ENCODE data around the gene PSMC2.
"Not testable (repeated sequence)": the region's sequence is repeated elsewhere in the genome, so short reads cannot be mapped to it uniquely, and the experiment has no call there.

Gene PSMC2

DNA sequence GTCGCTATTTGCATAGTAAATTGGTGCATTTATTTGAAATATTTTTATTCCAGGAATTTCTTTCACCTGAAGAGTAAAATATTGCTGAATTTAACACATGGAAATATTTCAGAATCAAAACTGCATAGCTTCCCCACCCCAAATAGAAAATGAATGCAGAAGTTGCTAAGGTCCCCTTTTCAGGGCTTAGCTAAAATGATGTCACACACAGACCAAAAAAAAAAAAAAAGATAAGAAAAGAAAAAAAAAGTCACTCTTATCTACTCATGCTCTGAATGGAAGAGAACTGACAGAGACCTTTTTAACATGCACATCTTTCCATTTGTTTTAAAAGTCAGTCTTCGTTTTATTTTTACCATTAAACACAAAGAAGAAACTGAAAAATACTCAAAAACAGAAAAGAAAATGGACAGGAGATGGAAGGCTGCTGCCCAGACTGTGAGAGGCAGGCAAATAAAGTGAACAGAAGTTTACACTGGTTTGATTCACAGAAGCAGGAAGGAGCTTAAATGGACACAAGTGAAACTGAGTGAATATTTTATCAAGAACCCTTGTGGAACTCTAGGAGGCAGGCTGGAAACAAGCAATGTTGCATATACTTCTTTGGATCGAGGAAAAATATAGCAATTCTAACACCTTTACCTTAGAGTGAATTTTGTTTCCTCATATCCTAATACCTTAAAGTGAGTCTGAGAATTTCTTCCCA, 32.0 kb downstream of the PSMC2 start:
- no peak for DNase-seq (ENCODE audit: low read depth)

DNA sequence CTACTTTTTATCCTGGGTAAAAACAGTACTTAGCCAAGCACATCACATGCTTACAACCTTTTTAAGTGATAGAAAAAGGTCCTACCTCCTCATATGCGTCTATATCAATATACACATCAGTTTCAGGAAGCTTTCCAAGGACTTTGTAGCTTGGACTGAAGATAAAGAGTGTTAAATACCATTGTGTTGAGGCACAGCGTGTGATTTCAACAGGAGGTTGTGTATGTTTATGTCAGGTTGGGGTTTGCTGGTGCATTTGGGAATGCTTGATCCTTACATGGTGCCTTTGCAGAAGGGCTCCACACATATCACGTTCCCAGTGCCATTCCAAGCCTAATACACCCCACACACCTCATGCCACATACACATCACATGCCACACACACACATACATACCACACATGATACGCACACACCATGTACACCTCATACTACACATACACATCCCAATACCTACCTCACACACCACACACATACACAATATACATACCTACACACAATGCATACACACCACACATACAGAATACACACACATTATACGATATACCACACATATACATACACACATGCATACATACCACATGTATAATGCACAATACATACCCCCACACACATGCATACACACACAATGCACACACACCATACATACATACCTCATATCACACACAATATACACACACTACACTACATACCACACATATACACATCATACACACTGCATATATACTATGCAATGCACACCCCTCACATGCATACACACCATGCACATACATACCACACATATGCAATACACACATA, 33.1 kb downstream of the PSMC2 start:
- no peak for DNase-seq (ENCODE audit: low read depth)

DNA sequence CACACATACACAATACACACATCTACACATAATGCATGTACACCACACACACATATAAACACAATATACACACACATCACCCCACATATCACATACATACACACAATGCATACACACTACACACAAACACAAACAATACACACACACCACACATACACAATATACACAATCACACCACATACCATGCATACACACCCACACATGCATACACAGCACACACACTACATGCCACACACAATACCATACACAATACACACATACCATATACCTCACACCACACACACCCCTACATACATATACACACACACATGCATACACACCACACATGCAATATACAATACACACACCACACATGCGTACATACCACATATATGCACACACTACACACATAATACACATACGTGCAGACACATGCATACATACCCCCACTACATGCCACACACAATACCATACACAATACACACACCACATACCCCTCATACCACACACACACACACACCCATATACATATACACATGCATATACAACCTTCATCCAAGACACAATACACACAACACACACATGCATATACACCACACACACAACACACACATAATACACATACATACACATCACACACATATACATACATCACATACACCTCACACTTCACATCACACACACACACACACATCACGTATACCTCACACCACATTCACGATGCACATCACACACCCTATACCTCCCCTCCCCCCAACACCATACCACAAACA, 34.0 kb downstream of the PSMC2 start:
- DNase-seq (ENCODE audit: low read depth), result no peak

DNA sequence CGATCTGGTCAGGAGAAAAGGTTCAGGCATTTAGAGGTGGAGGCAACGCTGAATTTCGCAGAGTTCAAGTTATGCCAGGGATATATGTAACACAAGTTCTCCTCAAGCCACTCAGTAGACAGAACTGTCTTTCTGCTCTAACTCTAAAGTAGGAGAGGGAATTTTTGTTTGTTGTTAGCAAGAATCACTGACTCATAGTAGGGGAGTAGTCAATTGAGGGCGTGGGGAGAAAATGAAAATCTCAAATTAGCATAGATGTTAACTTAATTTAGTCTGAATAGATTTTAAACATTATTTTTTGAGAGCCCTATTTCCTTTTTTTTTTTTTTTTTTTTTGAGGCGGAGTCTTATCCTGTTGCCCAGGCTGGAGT, 34.6 kb downstream of the PSMC2 start:
- no peak for DNase-seq (ENCODE audit: low read depth)

DNA sequence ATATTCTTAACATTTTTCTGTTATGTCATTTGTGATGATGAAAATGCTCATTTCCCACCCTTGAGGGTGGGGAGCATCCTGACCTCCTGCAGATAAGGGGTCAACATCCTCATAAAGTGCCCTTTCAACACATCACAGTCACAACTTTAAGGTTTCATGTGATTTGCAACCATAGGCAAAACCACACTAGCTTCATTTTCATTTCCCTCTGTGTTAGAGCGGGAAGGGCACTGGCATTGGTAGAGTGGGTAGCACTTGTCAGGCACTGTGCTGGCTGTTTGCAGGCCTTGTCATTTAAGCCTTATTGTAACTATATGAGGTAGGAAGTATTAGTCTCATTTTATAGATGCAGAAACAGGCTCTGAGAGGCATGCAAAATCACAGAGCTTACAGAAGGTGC, 39.8 kb downstream of the PSMC2 start:
- DNase-seq (ENCODE audit: low read depth), result no peak

DNA sequence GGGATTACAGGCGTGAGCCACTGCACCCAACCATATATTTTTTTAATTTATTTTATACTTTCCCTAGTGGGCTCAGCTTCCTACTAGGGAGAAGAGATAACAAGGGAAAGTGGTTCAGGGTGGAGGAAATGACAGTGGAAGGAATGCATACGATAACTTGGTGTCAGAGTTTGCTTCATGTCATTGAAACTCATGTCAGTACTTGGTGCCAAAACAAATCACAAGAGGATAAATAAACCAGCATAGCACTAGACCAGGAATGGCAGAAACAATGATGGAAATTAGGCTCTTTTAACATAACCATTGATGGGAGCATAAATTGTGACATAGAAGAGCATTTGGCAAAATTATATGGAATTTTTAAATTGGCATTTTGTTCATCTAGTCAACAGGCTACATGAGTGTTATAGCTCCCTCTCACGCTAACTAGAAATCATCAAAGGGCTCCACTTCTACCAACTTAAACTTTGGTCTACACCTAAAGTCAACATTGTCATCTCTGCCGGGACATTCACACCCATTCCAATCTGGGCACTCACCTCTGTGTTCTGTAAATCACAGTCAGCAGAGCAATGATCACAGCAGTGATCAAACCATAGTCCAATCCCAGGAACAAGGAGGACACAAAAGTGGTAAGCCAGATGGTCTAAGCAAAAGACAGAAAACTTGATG, 41.2 kb downstream of the PSMC2 start:
- no peak for DNase-seq (ENCODE audit: low read depth)

DNA sequence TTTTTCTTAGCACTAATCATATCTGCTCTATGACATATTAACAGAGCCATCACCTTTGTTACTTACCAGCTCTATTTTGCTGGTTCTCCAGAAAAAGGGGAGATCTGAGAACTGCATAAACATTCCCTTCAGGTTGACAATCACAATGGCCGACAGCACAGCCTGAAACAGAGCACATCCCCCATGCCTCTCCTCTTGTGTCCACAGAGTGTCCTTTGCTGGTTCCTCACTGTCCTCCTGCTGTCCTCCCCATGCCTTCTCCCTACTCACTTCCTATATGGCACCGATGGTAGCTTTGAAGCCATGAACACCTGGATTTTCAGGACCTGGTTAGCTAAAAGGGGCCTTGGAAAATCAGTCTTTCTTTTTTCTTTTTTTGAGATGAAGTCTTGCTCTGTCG, 41.8 kb downstream of the PSMC2 start:
- no peak for DNase-seq (ENCODE audit: low read depth)

DNA sequence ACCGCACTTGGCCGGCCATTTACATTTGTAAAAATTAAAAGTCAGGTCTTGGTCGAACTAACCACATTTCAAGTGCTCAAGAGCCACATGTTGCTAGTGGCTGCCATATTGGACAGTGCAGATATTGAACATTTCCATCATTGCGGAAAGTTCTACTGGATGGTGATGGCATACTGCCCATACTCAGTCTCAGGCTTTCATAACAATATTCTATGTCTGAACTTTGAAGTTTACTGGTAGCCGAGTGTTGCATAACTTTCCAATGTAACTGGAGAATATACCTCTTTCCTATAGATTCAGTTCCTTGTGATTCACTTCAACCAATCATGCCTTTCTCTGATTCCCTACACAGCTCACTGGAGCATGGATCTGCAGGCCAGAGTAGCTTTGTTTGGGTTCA, 43.7 kb downstream of the PSMC2 start:
- DNase-seq (ENCODE audit: low read depth), result no peak

DNA sequence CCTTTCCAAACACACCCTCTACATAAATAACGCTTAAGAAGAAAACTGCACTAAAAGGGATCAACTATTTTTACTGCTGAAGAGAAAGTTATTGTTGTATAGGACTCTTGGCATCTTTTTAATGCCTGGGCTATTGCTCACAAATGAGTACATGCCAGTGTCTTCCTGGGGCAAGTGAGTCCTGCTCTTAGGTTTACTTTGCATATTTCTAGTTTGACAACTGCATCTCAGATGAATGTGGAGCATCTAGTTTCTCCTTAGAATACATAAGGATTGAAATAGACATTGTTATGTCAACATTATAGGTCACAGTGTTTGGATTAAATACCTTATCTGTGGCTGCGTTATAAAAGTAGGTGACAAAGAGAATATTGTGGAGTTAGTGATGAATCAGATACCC, 44.5 kb downstream of the PSMC2 start:
- DNase-seq (ENCODE audit: low read depth), result no peak

DNA sequence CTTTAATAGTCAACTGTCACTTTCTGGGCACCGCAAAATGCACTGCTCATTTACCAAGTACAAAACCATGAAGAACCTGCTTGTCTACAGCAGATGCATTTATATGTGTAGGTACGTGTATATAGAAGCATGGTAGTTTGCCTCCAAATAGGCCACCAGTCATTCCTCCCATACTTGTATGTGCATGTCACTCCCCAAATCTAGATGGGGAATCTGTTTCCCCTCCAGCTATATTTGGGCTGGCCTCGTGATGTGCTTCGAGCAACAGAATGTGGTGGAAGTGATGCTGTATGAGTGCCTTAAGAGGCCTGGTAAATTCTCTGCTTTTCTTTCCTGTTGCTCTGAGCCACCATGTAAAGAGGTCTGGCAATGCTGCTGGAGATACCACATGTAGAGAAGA, 47.1 kb downstream of the PSMC2 start:
- DNase-seq (ENCODE audit: low read depth), result no peak

DNA sequence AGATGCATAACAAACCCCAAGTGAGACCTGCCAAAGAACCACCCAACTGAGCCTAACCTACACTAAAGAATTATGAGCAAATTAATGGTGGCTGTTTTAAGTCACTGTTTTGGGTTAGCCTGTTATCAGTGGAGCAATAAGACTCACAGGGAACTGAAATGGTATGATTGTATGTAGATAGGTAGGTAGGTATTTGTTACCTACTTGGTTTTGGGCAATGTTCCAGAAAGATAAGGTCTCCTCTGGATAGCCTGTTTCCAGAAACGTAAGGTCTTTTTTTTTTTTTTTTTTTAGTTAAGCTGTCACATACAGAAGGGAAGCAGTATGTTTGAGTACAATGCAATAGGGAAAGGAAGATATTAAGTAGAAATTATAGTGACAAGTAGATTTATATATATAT, 47.6 kb downstream of the PSMC2 start:
- DNase-seq (ENCODE audit: low read depth), result no peak

DNA sequence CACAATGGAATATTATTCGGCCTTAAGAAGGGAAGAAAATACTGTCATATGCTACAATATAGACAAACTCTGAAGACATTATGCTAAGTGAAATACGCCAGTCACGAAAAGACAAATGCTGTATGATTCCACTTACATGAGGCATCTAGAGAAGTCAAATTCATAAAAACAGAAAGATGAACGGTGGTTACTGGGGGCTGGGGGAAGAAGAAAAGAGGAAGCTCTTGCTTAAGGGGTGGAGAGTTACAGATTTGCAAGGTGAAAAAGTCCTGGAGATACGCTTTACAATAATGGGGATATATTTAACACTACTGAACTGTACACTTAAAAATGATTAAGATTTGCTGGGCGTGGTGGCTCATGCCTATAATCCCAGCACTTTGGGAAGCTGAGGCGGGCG, 49.0 kb downstream of the PSMC2 start:
- no peak for DNase-seq (ENCODE audit: low read depth)

DNA sequence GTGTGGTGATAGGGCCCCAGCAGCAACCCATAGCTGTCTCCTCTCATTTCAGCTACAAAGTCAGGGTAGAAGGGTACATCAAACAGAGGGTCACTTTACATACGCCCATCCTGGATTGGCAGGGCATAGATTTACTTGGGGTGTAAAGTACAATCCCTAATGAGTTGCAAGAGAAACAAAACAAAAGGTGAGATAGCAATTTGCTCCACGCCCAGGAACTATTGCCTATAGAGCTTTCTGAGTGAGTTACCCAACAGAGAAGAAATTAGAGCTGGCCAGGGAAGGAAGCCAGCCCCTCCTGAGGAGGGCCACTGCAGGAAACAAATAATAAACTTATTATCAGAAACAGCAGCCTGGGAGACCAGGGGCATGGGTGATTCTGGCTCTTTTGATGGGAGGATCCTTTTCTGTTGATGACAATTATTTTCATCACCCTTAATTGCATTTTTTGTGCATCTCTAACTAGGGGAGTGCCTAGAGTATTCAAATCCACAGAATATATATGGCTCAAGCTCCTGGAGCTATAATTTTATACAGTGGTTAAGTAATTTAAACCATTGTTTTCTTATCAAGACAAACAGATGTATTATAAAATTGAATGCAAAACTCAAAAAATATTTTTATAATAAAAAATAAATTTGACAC, 51.2 kb downstream of the PSMC2 start:
- no peak for DNase-seq (ENCODE audit: low read depth)

DNA sequence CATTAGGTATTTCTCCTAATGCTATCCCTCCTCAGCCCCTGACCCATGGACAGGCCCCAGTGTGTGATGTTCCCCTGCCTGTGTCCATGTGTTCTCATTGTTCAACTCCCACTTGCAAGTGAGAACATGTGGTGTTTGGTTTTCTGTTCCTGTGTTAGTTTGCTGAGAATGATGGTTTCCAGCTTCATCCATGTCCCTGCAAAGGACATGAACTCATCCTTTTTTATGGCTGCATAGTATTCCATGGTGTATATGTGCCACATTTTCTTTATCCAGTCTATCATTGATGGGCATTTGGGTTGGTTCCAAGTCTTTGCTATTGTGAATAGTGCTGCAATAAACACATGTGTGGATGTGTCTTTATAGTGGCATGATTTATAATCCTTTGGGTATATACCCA, 52.2 kb downstream of the PSMC2 start:
- not testable (repeated sequence) for DNase-seq (ENCODE audit: low read depth)

DNA sequence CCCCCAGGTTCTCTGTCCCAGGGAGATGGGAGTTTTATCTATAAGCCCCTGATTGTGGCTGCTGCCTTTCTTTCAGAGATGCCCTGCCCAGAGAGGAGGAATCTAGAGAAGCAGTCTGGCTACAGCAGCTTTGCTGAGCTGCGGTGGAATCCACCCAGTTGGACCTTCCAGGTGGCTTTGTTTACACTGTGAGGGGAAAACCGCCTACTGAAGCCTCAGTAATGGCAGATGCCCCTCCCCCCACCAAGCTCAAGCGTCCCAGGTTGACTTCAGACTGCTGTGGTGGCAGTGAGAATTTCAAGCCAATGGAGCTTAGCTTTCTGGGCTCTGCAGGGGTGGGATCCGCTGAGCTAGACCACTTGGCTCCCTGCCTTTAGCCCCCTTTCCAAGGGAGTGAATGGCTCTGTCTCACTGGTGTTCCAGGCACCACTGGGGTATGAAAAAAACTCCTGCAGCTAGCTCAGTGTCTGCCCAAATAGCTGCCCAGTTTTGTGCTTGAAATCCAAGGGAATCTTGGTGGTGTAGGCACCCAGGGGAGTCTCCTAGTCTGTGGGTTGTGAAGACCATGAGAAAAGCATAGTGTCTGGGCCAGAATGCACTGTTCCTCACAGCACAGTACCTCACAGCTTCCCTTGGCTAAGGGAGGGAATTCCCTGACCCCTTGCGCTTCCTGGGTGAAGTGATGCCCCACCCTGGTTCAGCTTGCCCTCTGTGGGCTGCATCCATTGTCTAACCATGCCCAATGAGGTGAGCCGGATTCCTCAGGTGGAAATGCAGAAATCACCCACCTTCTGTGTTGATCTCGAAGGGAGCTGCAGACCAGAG, 58.6 kb downstream of the PSMC2 start:
- not testable (repeated sequence) for DNase-seq (ENCODE audit: low read depth)

DNA sequence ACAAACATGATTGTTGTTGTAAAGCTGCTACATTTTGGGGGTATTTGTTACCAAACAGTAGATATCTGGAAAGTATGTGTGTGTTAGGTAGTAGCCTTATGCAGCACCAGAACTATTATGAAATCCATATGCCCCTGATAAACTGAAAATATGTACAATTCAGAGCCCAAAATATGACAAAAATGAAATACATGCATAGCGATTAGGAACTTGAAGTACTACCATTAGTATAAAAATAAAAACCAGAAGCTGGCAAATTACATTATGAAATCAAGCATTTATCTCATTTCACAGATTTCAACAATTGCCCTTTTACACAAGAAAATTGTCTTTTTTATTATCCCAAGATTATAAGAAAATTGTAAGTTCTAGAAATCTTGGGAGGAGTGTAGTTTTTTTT, 64.7 kb downstream of the PSMC2 start:
- DNase-seq (ENCODE audit: low read depth), result no peak

DNA sequence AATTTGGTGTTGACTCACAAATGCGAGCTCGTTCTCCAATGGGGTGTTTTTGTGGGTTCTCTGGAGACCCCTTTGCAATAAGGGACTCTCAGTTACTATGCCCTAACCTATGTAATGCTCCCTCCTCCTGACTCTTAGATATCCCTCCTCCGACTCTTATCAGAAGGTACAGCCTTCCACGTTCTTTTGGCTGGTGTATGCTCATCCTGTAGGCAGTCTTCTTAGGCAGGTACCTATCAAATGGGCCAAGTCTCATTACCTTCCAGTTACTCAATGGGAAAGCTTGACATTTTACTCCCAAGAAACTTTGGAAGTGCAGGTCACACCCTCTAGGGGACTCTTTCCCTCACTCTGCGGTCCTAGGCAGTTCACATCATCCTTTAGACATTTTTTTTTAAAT, 66.0 kb downstream of the PSMC2 start:
- DNase-seq (ENCODE audit: low read depth), result no peak

DNA sequence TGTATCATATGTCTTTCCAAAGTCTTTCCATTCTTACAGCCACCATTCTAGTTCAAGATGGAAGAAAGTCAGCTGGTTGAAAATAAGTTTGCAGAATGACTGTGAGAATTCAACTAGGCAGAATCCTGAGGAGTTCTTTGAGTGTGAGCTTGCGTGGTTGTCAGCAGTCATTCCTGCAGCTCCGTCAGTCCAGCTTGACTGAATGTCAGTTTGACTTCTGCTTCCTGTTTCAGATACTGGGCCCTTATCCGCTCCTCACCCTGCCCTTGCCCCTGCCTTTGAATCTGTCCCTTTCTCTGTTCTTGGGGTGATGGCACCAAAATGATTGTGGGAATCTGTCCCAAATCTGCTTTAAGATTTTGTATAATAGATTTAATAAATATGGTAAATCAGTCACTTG, 70.8 kb downstream of the PSMC2 start:
- DNase-seq (ENCODE audit: low read depth), result no peak
